ENCODE data around the gene TJP1.
A peak's percentile ranks its signal among the peaks of the same experiment; 100 is the strongest.

Gene TJP1

DNA sequence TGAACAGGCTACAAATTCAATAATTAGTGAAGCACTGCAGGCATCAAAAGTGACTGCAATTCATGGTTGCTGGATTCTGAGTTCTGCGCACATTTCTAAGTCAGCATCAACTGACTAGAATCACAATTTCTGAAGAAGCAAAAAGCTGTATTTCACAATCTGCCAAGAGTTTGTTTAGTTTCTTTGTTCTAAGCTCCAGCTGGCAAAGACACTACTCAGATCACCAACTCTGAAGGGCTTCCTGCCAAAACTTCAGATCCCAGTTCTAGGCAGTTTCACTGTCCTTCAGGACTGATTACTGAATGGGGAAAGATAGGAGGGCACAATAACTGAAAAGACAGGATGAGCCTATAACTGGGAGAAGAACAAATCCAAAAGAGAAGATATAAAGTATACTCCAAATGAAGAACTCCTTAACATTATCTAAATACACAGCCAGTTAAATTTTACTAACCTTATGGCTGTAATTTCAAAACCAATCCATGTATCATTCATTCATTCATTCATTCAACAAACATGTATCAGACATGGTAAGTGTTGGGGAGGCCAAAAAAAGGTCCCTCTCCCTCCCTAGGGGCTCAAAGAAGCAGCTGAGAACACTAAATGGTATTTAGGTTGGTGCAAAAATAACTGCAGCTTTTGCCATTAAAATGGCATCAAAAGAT is 17.1 kb downstream of the TJP1 start (continued):
- no peak for TF ChIP-seq PATZ1 (CRISPR knock-in tag; IDR thresholded peaks at IDR 0.05; ENCODE audit: borderline replicate concordance)

- ATAC-seq = no peak
- TF ChIP-seq OSR1 (CRISPR knock-in tag; IDR thresholded peaks at IDR 0.05) (no peak), ZFP3 (CRISPR knock-in tag; IDR thresholded peaks at IDR 0.05) (no peak), PATZ1 (CRISPR knock-in tag; IDR thresholded peaks at IDR 0.05; ENCODE audit: borderline replicate concordance) (no peak), RARB (CRISPR knock-in tag; IDR thresholded peaks at IDR 0.05) (no peak), PPARA (CRISPR knock-in tag; IDR thresholded peaks at IDR 0.05; ENCODE audit: borderline replicate concordance) (no peak), CSDC2 (CRISPR knock-in tag; IDR thresholded peaks at IDR 0.05) (no peak), ZFP30 (CRISPR knock-in tag; IDR thresholded peaks at IDR 0.05) (no peak), TSHZ2 (CRISPR knock-in tag; IDR thresholded peaks at IDR 0.05) (no peak), TCF4 (CRISPR knock-in tag; IDR thresholded peaks at IDR 0.05; ENCODE audit: borderline replicate concordance) (no peak), POU6F1 (CRISPR knock-in tag; IDR thresholded peaks at IDR 0.05; ENCODE audit: borderline replicate concordance, low read depth) (no peak), ZNF70 (CRISPR knock-in tag; IDR thresholded peaks at IDR 0.05) (no peak), ZNF565 (CRISPR knock-in tag; conservative IDR thresholded peaks at IDR 0.05; ENCODE audit: low read depth) (no peak), ARNTL (CRISPR knock-in tag; IDR thresholded peaks at IDR 0.05; ENCODE audit: borderline replicate concordance, low read depth) (no peak), BACH2 (CRISPR knock-in tag; IDR thresholded peaks at IDR 0.05; ENCODE audit: borderline replicate concordance) (no peak), TOX (CRISPR knock-in tag; IDR thresholded peaks at IDR 0.05; ENCODE audit: borderline replicate concordance) (no peak)
These were observed 19.9 kb downstream of the TJP1 start for GRCh38 chr15:29802411-29802810.

DNA sequence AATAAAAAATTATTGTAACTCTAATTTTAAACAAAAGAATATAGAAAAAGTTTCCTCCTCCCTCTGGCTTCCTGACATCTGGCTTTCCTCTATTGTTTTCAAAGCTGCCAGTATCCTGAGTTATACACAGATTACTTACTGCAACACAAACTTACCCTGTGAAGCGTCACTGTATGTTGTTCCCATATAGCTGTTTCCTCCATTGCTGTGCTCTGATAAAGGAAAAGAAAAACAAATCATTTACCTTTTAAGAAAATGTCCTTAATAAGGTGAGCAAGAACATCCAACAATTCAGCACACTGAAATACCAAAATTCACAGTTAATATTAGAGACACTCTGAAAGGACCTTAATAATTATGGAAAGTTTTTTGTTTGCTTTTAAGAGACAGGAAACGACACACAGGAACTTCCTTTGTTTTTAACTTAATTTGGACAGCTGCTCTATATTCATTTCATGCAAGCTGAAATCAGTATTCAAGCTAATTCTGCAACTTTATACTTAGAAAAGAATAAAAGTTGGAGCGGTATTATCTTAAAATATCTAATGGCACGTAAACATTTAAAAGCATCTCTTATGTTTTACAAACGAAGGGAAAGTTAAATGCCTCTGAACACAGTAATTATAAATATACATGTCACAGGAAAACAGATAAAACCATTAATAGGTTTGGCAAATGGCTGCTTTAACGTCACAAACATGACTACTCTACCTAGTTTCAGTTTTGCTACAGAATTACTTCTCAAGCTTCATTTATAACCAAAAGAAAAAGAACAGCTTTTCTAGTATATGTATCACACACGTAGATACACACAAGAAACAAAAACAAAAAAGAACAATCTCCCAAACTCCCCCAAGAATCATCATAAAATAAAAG is 21.5 kb downstream of the TJP1 start:
- ATAC-seq = peak; percentile 61; the same call in 2 of the 3 replicates
- TF ChIP-seq ARNTL (CRISPR knock-in tag; IDR thresholded peaks at IDR 0.05; ENCODE audit: borderline replicate concordance, low read depth) (no peak), PATZ1 (CRISPR knock-in tag; IDR thresholded peaks at IDR 0.05; ENCODE audit: borderline replicate concordance) (no peak), BACH2 (CRISPR knock-in tag; IDR thresholded peaks at IDR 0.05; ENCODE audit: borderline replicate concordance) (no peak), TSHZ2 (CRISPR knock-in tag; IDR thresholded peaks at IDR 0.05) (no peak), ZFP30 (CRISPR knock-in tag; IDR thresholded peaks at IDR 0.05) (no peak), OSR1 (CRISPR knock-in tag; IDR thresholded peaks at IDR 0.05) (no peak), RARB (CRISPR knock-in tag; IDR thresholded peaks at IDR 0.05) (no peak), SNAI2 (CRISPR knock-in tag; IDR thresholded peaks at IDR 0.05) (no peak), TCF4 (CRISPR knock-in tag; IDR thresholded peaks at IDR 0.05; ENCODE audit: borderline replicate concordance) (no peak), ZC3H10 (CRISPR knock-in tag; IDR thresholded peaks at IDR 0.05) (no peak), ZNF8 (CRISPR knock-in tag; IDR thresholded peaks at IDR 0.05) (no peak), ZNF565 (CRISPR knock-in tag; conservative IDR thresholded peaks at IDR 0.05; ENCODE audit: low read depth) (no peak), CSDC2 (CRISPR knock-in tag; IDR thresholded peaks at IDR 0.05) (no peak), ZNF70 (CRISPR knock-in tag; IDR thresholded peaks at IDR 0.05) (no peak), TOX (CRISPR knock-in tag; IDR thresholded peaks at IDR 0.05; ENCODE audit: borderline replicate concordance) (no peak), ZFP3 (CRISPR knock-in tag; IDR thresholded peaks at IDR 0.05) (no peak)
- TF ChIP-seq, protein P1, sequence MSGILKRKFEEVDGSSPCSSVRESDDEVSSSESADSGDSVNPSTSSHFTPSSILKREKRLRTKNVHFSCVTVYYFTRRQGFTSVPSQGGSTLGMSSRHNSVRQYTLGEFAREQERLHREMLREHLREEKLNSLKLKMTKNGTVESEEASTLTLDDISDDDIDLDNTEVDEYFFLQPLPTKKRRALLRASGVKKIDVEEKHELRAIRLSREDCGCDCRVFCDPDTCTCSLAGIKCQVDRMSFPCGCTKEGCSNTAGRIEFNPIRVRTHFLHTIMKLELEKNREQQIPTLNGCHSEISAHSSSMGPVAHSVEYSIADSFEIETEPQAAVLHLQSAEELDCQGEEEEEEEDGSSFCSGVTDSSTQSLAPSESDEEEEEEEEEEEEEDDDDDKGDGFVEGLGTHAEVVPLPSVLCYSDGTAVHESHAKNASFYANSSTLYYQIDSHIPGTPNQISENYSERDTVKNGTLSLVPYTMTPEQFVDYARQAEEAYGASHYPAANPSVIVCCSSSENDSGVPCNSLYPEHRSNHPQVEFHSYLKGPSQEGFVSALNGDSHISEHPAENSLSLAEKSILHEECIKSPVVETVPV (CRISPR knock-in tag; IDR thresholded peaks at IDR 0.05) = no peak
